GM18870 (cell line): ENCODE results near the gene MGAT3.

Experiments
- ATAC-seq: cut with Tn5 transposase; IDR thresholded peaks from one replicate; pipeline ENCODE4 v1.9.1; 2021; ENCODE audit warnings: moderate library complexity; ENCODE audit not compliant: unreplicated experiment

The MGAT3 gene

DNA sequence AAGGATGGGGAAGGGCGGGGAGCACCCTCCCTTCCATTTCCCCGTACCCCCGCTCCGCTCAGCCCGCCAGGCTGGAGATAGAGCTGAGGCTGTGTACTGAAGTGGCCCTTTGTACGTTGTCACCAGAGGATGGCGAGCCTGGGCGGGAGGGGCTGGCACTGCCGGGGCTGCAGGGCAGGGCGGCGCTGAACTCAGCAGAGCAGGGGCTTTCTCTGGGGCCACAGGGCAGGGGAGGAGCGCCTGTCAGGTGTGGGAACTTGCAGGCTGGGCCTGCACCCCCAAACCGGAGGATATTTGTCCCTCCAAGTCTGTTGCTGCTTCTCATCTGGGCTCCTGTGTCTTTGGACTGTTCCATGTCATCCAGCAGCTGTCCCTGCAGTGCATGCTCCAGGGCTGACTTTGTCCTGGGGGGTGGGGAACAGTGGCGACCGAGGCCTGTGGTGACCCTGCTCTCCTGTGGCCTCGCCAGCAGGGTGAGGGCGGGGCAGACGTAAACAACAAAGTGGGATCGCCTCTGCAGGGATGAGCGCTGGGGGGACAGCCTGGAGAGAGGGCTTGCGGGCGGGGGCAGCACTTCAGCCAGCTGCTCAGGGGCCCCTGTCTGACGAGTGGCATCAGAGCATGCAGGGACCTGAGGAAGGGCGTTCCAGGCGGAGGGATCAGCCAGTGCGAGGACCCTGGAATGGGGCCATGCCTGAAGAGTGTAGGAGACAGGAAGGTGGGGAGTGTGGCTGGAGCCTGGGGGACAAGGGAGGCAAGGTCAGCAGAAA lies 13.1 kb downstream of the MGAT3 start:
- no peak for ATAC-seq

- no peak for ATAC-seq
Measured at GRCh38 chr22:39470451-39471291, 13.9 kb downstream of the MGAT3 start.

DNA sequence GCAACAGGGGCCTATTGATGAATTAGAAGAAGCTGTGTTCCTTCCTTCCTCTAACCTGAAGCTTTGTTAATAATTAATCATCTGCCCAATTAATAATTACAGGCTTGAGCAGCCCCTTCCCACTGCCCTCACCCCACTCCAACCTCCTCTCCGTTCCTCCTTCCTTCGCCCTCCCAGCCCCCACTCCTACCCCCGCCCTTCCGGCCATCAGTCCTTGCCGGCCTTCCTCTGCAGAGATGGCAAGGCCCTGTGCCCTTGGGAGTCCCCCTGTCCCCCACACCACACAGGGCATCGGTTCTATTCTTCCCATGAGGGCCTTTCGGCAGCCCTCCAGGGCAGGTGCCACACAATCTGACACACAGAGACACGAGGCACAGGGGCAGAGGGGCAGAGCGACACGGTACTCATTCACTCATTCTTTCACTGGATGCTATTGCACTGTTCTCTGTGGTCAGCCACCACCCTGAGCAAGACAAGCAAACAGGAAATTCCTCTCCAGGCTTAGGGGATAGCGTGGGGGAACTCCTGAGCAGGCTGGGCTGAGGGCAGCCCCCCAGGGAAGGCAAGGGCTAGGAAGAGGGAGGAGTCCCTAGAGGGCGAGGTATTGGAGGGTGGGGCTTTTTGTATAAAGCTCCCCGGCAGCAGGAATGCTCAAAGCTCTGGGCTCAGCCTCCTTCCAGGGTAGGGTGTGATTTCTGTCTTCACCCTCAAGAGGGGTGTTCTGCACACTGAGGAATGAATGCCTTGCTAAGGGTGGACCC lies 14.7 kb downstream of the MGAT3 start:
- ATAC-seq: peak; percentile 60

DNA sequence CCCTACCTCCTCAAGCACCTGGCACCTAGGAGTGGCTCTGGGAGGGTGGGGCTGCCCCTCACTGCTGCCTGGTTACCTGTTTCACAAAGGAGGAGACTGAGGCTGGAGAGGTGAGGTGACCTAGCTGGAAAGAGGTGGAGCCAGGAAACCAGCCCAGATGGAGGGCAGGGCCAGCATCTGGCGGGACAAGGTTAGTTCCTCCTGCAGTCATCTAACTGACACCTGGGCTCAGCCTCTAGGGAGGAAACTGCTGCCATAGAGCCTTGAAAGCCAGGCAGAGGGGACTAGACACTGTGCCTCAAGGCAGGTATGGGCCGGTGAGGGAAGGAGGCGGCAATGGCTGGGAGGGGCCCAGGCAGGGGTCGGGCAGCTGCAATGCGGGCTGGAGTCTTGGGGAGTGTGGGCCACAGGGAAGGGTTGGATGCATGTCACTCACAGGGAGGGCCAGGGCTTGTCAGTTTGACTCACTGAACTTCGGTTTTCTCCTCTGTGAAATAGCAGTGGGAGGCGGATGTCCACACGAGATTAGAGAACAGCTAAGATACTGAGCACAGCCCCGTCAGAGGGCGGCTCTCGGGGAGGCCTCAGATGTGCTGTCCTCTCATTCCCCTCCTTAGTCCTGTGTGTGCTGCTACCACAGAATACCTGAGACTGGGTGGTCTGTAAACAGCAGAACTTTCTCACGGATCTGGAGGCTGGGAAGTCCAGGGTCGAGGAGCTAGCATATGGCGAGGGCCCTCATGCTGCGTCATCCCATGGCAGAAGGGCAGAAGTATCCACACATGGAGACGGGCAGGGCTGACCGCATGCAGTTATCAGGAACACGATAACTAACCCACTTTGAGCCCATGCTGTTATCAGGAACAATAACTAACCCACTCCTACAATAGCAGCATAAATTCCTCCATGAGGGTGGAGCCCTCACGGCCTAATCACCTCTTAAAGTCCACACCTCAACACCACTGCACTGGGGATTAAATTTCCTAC lies 16.1 kb downstream of the MGAT3 start:
- ATAC-seq: no peak

DNA sequence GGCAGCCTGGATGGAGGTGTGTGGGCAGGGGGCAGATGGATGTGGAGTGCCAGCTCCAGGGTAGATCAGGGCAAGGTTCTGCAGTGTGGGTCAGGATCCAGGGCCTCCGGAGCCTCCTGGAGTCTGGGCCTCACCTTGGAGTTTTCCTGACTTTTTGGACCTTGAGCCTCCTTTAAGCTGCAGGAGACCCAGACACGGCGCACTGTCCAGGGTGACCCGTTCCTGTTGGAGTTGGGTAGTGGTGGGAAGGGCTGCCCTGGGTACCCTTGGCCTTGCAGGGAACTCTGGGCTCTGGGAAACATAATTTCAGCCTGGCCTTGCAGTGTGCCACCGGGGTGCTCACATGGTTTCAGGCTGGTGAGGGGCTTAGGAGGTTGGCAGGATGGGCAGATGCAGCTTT lies 17.0 kb downstream of the MGAT3 start:
- no peak for ATAC-seq

DNA sequence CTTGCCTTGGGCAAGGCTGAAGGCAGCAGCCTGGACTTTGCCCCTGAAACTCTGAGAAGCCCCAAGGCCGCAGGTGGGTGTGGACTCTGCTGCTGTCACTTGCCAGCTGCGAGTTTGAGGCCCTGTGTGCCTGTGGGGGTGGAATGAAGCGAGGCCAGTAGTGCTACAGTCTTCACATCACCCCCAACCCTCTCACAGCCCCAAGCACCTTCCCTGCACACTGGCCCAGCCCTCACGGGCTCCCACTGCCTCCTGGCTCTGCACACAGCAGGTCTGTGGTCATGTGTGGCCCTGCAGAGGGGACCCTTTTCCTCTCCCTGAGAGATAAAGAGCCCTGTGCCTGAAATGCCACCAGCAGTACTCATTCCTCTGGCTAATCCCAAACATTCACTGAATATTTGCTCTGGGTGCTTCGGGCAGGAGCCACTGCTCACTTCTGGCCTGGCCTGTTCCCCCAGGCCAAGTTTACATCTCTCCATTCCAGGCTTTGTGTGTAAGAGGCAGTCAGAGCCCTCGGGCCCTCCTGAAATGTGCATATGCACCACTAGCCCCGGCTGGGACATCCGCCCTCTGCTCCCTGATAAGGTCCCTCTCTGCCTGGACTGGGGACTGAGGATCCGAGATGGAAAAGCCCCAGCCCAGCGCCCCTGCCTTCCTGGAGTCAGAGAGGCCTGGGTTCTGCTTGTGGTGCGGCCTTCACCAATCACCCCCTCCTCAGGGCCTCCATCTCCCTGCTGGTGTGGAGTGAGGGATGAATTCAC lies 17.7 kb downstream of the MGAT3 start:
- ATAC-seq: no peak

GRCh38 chr22:39475337-39475736 lies 18.5 kb downstream of the MGAT3 start:
- ATAC-seq: no peak

DNA sequence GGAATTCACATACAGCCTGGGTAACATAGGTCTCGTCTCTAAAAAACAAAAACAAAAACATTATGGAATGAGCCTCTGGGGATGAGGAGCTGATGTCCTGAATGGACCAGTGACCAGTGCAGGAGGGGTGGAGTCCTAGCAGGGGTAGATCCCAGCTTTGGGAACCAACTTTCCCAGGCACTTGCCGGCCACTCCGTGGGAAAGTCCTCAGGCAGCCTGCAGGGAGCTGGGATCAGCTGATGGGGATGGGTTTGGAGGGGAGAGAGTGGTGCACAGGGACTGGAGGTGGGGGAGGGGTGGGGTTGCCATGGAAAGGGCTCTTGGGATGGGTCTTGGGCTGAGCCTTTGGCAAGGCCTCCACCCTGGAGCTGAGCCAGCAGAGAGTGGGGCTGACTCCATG lies 19.1 kb downstream of the MGAT3 start:
- ATAC-seq: no peak

DNA sequence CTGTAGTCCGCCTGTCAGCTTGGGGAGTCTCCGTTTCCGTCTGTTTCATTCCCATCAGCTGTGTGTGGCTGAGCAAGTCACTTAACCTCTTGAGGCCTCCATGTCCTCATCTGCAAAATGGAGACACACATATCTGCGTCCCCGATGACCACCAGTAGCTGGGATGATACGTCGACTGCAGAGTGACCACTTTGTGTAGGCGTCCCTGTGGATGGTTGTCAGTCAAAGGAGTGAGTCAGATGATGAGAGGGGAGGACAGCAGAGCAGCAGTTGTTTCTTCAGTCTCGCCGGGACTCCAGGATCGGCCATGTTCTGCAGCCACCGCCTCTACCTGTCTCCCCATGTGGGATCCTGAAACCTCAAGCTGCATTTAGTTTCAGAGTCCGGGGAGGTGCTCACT lies 19.9 kb downstream of the MGAT3 start:
- no peak for ATAC-seq

GRCh38 chr22:39477542-39477941 lies 20.7 kb downstream of the MGAT3 start:
- ATAC-seq: no peak

- ATAC-seq: no peak
Measured at GRCh38 chr22:39478441-39478850, 21.6 kb downstream of the MGAT3 start.

GRCh38 chr22:39479254-39479653 lies 22.4 kb downstream of the MGAT3 start:
- no peak for ATAC-seq

GRCh38 chr22:39480557-39480956 lies 23.7 kb downstream of the MGAT3 start:
- ATAC-seq: no peak

GRCh38 chr22:39481054-39481453 lies 24.2 kb downstream of the MGAT3 start:
- ATAC-seq: no peak

DNA sequence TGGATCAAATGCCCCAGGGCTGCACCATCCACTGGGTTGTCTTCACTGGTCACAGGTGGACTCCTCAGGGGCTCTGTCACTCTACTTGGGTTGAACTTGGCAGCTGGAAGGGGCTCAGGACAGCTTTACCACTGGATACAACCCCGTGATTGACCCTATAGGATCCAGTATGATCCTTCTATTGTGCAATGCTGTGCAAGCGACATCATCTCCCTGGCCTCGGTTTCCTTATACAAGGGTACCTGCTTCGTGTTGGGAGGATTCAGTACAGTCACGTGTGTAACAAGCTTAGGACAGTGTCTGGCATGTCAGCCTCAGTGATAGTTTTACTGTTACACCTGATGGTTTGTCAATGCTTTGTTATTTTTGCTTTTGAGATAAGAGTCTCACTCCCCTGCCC lies 24.8 kb downstream of the MGAT3 start:
- no peak for ATAC-seq

- ATAC-seq: no peak
Measured at GRCh38 chr22:39482768-39483167, 26.0 kb downstream of the MGAT3 start.

- no peak for ATAC-seq
Measured at GRCh38 chr22:39486951-39487825, 30.4 kb downstream of the MGAT3 start.

DNA sequence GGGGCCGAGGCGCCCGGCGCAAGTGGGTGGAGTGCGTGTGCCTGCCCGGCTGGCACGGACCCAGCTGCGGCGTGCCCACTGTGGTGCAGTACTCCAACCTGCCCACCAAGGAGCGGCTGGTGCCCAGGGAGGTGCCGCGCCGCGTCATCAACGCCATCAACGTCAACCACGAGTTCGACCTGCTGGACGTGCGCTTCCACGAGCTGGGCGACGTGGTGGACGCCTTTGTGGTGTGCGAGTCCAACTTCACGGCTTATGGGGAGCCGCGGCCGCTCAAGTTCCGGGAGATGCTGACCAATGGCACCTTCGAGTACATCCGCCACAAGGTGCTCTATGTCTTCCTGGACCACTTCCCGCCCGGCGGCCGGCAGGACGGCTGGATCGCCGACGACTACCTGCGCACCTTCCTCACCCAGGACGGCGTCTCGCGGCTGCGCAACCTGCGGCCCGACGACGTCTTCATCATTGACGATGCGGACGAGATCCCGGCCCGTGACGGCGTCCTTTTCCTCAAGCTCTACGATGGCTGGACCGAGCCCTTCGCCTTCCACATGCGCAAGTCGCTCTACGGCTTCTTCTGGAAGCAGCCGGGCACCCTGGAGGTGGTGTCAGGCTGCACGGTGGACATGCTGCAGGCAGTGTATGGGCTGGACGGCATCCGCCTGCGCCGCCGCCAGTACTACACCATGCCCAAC lies 31.2 kb downstream of the MGAT3 start:
- no peak for ATAC-seq
